ENCODE measurements around the gene JAZF1.

Gene JAZF1

DNA sequence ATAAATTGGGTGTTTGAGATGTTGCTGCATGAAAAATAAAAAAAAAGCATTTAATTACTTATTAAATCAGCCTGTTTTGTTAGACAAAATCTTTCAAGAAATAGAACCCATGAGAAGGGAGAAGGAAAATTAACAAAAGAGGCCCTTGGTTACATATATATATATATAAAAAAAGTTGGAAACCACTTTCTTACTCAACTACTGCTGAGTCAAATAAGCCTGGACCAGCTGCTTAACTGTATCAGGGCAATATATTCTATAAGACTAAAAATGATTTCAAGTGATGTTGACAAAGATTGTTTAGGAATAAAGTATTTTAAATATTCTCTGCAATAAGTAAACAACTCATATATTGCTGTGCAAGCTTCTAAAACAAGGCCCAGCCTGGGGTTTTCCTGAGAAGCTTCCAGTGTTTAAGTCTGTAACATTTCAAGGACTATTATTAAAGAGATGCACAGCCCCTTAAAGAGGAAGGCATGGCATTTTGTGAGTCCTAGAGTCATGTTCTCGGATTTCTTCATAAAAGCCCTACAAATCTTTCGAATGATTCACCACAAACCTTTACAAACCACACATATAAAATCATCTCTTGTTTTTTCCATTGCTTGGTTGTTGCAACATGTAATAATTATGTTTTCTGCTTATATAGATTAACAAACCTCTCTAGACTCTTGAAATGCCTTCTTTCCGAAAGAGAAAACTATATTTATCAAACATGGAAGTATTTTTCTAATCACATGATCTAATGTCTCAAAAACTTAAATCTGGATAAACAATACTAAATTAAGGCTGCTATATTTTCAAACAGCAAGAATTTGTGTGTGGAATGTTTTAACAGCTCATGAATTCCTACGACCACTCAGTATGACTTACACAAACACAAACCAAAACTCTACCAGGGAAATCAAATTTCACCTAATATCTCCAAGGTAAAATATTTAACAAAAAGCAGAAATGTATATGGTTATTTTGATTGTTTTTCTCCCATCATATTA, 14.3 kb downstream of the JAZF1 start:
- DNase-seq (ENCODE audit: low read depth in 2 of 2), result no peak

GRCh38 chr7:28165261-28165660, 15.3 kb downstream of the JAZF1 start:
- no peak for DNase-seq (ENCODE audit: low read depth in 2 of 2)

GRCh38 chr7:28163949-28164348, 16.6 kb downstream of the JAZF1 start:
- no peak for DNase-seq (ENCODE audit: low read depth in 2 of 2)

DNA sequence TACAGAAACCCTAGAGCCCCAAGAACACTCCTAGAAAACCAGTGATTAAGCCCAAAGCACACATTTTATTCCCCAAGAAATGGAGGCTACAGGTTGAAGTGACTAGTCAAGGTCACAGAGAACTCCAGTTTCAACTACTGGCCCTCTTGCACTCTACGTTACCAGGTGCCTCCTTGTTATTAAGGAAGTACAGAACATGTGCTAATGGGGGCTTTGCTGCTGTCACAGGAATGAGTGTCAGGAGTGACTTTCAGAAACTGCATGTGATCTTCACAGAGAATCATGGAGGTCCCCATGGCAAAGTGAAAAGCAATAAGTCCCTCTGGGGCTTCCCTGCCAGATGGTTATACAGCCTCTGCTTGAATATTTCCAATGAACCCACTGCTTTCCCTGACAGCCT, 19.3 kb downstream of the JAZF1 start:
- DNase-seq (ENCODE audit: low read depth in 2 of 2), result no peak

DNA sequence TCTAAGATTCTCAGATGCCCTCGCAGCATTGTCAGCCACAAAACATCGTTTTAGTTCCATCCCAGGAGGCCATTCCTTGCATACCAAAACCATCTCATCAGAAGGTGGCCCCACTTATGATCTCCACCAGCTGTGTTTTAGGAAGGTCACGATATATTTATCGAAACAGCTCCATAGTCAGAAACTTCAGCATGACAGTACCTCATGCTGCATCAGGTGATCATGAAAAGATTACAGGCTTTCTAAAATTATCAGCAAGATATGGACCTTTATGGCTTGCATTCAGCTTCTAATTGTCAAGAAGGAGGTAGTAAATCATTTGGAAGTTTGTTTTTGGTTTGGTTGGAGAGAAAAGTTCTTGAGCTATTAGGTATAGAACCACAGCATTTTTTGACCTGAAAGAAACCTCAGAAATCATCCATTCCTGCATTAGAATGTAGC, 20.0 kb downstream of the JAZF1 start:
- DNase-seq (ENCODE audit: low read depth in 2 of 2), result no peak

GRCh38 chr7:28157831-28158416, 22.7 kb downstream of the JAZF1 start:
- DNase-seq (ENCODE audit: low read depth in 2 of 2), result no peak

DNA sequence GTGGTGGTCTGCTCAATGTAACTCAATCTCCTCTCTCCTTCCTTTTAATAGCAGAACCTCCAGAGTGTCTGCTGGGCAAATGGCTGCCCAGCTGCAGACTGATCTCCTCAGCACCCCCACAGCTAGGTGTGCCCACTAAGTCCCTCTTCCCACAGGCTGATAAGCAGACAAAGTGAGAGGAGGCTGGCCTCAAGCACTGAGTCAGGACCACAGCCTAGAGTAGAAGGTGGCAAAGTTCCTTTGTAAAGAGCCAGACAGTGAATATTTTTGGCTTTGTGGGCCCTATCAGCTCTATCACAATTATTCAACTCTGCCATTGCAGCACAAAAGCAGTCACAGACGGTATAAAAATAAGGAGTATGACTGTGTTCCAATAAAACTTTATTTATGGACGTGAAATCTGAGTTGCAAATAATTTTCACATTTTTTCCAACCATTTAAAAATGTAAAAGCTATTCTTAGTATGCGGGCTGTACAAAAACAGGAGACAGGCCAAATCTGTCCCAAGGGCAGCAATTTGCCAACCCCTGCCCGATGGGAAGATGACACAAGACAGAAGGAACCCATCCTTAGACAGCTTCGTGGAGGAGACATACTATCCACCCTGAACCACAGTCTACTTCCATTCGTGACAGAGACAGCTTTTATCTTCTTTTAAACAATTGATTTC, 23.4 kb downstream of the JAZF1 start:
- no peak for DNase-seq (ENCODE audit: low read depth in 2 of 2)

- DNase-seq (ENCODE audit: low read depth in 2 of 2), result no peak
Measured at GRCh38 chr7:28156401-28156800, 24.2 kb downstream of the JAZF1 start.

- no peak for DNase-seq (ENCODE audit: low read depth in 2 of 2)
Measured at GRCh38 chr7:28155964-28156363, 24.6 kb downstream of the JAZF1 start.

GRCh38 chr7:28155019-28155660, 25.5 kb downstream of the JAZF1 start:
- DNase-seq (ENCODE audit: low read depth in 2 of 2), result no peak

GRCh38 chr7:28152594-28152993, 28.0 kb downstream of the JAZF1 start:
- no peak for DNase-seq (ENCODE audit: low read depth in 2 of 2)

DNA sequence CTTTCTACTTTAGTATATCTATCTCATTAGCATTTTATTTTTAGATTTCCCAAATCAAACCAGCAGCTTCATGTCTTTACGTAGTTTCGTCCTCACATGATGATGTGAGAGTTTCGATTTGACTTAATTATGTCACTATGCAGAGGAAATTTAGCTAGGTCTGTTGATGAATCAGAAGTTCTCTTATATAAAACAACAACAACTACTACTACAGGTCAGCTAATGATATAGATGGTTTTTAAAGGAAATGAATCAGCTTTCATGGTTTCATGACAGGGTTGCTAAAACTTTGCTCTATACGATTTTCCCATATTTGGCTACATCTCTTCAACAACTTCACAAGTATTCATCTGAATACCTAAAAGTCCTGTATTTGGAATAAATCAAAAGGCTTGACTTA, 28.6 kb downstream of the JAZF1 start:
- DNase-seq (ENCODE audit: low read depth in 2 of 2), result no peak

- DNase-seq (ENCODE audit: low read depth in 2 of 2), result no peak
Measured at GRCh38 chr7:28149291-28150101, 31.1 kb downstream of the JAZF1 start.

GRCh38 chr7:28145931-28146330, 34.7 kb downstream of the JAZF1 start:
- no peak for DNase-seq (ENCODE audit: low read depth in 2 of 2)

GRCh38 chr7:28145090-28145626, 35.4 kb downstream of the JAZF1 start:
- DNase-seq (ENCODE audit: low read depth in 2 of 2), result no peak

- DNase-seq (ENCODE audit: low read depth in 2 of 2), result no peak
Measured at GRCh38 chr7:28144266-28144665, 36.3 kb downstream of the JAZF1 start.

- DNase-seq (ENCODE audit: low read depth in 2 of 2), result no peak
Measured at GRCh38 chr7:28142650-28143049, 37.9 kb downstream of the JAZF1 start.

DNA sequence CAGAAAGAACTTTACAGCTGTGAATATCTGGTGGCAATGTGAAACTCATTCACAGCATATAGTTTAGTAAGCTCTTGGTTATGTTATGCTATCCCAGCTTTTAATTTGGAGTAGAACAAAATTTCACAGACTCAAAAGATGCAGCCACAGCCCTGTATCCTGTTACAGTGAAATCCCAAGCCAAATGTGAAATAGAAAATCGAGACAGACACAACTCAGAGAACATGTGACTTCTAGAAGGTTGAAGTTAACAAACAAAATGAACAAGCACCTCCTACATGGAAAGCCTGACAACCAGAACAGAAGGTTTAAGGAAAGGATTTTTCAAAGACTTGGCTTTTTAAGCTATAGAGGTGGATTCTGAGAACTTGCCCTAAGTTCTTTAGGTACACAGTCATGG, 39.6 kb downstream of the JAZF1 start:
- DNase-seq (ENCODE audit: low read depth in 2 of 2), result no peak

- DNase-seq (ENCODE audit: low read depth in 2 of 2), result no peak
Measured at GRCh38 chr7:28138837-28139236, 41.8 kb downstream of the JAZF1 start.

DNA sequence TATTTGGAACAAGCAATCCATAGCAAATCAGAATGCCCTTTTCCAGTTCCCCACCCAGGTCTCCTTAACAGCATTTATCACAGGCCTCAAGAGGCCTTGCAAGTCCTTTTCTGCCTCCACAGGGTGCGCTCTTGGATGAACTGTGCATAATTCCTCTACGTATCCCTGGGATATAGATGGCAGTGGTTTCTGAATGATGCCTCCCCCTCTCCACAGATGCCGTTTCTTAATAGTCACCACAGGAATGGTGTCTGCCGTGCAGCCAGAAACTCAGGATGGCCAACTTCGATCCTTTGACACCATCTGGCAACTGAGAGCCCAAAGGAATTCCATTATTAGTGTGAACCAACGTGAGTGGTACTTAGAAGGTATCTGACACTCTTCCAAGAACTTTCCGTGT, 43.1 kb downstream of the JAZF1 start:
- DNase-seq (ENCODE audit: low read depth in 2 of 2), result no peak

DNA sequence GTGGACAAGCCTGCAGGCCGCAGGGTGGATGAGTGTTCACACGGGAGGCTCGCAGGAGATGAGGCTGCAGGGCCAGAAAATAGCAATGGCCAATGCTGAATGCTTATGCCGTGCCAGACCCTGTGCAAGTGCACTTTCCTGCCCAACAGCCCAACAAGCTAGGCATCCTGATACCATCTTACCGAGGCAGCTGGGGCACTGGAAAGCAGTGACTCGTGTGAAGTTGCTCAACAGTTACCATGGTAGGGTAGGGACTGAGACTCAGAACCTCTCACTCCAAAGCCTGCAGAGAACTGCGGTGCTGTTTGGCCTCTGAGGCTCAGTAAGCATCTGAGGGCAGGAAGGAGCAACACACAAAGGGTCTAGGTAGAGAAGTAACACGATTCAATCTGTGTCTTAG, 43.7 kb downstream of the JAZF1 start:
- DNase-seq (ENCODE audit: low read depth in 2 of 2), result no peak
